Endothelial cell of umbilical vein (primary cell): ENCODE measurements around the gene SCN9A. TPM values are rescaled to one million over a fixed set of nuclear protein-coding genes. Genes with fewer than 3 reads are reported as not detected.

Experiments used
- BruUV-seq: library from RNA; stranded (reverse); fragments of 400-500 nt; replicated peaks from 2 replicates; lab custom pipeline; 2021; lab: Mats Ljungman, UMichigan
- CTCF ChIA-PET: fragments of 300-600, 350-600 bp; sonication (Branson Sonifier 250); formaldehyde crosslinking; loops from one replicate; lab custom pipeline; 2021; ENCODE audit warnings: antibody characterized with exemption, inconsistent platforms; lab: Charles Lee
- POLR2A ChIA-PET: fragments of 300-600, 350-600 bp; sonication (Branson Sonifier 250); formaldehyde crosslinking; loops from one replicate; lab custom pipeline; 2021; ENCODE audit warnings: antibody characterized with exemption, inconsistent platforms; lab: Charles Lee
- DNase-seq: peaks from one replicate; pipeline ENCODE4 v3.0.0-alpha.2; 2011; ENCODE audit warnings: low read depth, low spot score
- FAIRE-seq: peaks from 2 replicates; lab custom pipeline; 2011; peaks lifted over from hg19 to GRCh38; lab: Jason Lieb, UNC
- H2AFZ ChIP-seq: 2 replicates; pipeline ENCODE4 v1.6.0; 2012; ENCODE audit warnings: low read depth, low read length, control low read depth, inconsistent platforms
- H3K27ac ChIP-seq: 2 replicates; pipeline ENCODE4 v1.5.1; 2011; ENCODE audit warnings: low read depth, mild to moderate bottlenecking, control low read depth, low read length, moderate library complexity; ENCODE audit not compliant: insufficient read depth
- H3K27me3 ChIP-seq, 2 experiments: 2 replicates each; pipeline versions ENCODE4 v1.6.0 to v1.6.1; 2011; ENCODE audit warnings: low read length in 2 of 2, mixed read lengths in 1 of 2; ENCODE audit not compliant: control insufficient read depth in 2 of 2, insufficient read depth in 2 of 2
- H3K36me3 ChIP-seq, 2 experiments: 2 replicates in 1 of 2; 3 replicates in 1 of 2; pipeline ENCODE4 v1.5.1; 2011; ENCODE audit warnings: low read length in 2 of 2, mild to moderate bottlenecking in 1 of 2, moderate library complexity in 1 of 2; ENCODE audit not compliant: control insufficient read depth in 2 of 2, insufficient read depth in 2 of 2; ENCODE audit errors: extremely low read depth in 1 of 2
- H3K4me1 ChIP-seq: 3 replicates; pipeline ENCODE4 v1.5.1; 2011; ENCODE audit warnings: mild to moderate bottlenecking, low read length; ENCODE audit not compliant: control insufficient read depth, insufficient read depth; ENCODE audit errors: extremely low read depth
- H3K4me2 ChIP-seq: 2 replicates; pipeline ENCODE4 v1.6.1; 2011; ENCODE audit warnings: low read length, control low read depth, mixed read lengths; ENCODE audit not compliant: insufficient read depth
- H3K4me3 ChIP-seq, 3 experiments: fragments of 200-600 bp in 1 of 3; sonication (generic), shearing (Covaris generic) in 1 of 3; replicated peaks in 1 of 3; 2 replicates each; pipeline ENCODE4 v1.5.1; 2011 to 2016; ENCODE audit warnings: control low read depth in 3 of 3, low read length in 3 of 3, mild to moderate bottlenecking in 2 of 3, inconsistent platforms in 1 of 3, low read depth in 1 of 3, moderate library complexity in 1 of 3; ENCODE audit not compliant: insufficient read depth in 1 of 3
- H3K79me2 ChIP-seq: 2 replicates; pipeline ENCODE4 v1.6.0; 2012; ENCODE audit warnings: low read length, inconsistent platforms; ENCODE audit not compliant: control insufficient read depth, insufficient read depth
- H3K9ac ChIP-seq: replicated peaks from 2 replicates; pipeline ENCODE3; 2011; ENCODE audit warnings: low read length, control low read depth; ENCODE audit not compliant: insufficient read depth; ENCODE audit errors: extremely low read depth
- H3K9me1 ChIP-seq: replicated peaks from 3 replicates; pipeline ENCODE4 v1.6.0; 2011; ENCODE audit warnings: mild to moderate bottlenecking, low read length; ENCODE audit not compliant: control insufficient read depth, insufficient read depth; ENCODE audit errors: extremely low read depth
- H3K9me3 ChIP-seq: replicated peaks from 2 replicates; pipeline ENCODE4 v1.5.1; 2012; ENCODE audit warnings: low read length, inconsistent platforms; ENCODE audit not compliant: control insufficient read depth, insufficient read depth
- H4K20me1 ChIP-seq: replicated peaks from 2 replicates; pipeline ENCODE3; 2011; ENCODE audit warnings: mild to moderate bottlenecking, low read length; ENCODE audit not compliant: control insufficient read depth, insufficient read depth; ENCODE audit errors: extremely low read depth
- EZH2 ChIP-seq: IDR thresholded peaks from 2 replicates; pipeline ENCODE4 v1.6.1; 2012; ENCODE audit warnings: borderline replicate concordance, low read depth, mild to moderate bottlenecking, moderate library complexity, low read length, inconsistent platforms; ENCODE audit not compliant: severe bottlenecking
- FOS ChIP-seq: IDR thresholded peaks from 2 replicates; pipeline ENCODE4 v1.6.1; 2011; ENCODE audit warnings: mild to moderate bottlenecking, low read length, moderate library complexity, borderline replicate concordance; ENCODE audit not compliant: insufficient read depth
- GATA2 ChIP-seq: IDR thresholded peaks from 2 replicates; pipeline ENCODE4 v1.7.0; 2011; ENCODE audit warnings: low read depth, mild to moderate bottlenecking, moderate library complexity, mixed read lengths, low read length; ENCODE audit not compliant: insufficient read length, insufficient read depth
- JUN ChIP-seq: IDR thresholded peaks from 2 replicates; pipeline ENCODE4 v1.6.1; 2011; ENCODE audit warnings: borderline replicate concordance, low read depth; ENCODE audit not compliant: insufficient read length, insufficient read depth
- MYC ChIP-seq: IDR thresholded peaks from one replicate; pipeline ENCODE4 v1.6.1; 2011; ENCODE audit warnings: mild to moderate bottlenecking, low read depth, low read length
- POLR2A ChIP-seq: IDR thresholded peaks from 2 replicates; pipeline ENCODE4 v1.6.1; 2012; ENCODE audit warnings: low read depth, mild to moderate bottlenecking, control low read depth, low read length
- POLR2AphosphoS5 ChIP-seq: IDR thresholded peaks from 2 replicates; pipeline ENCODE4 v1.6.1; 2012; ENCODE audit warnings: low read depth, mild to moderate bottlenecking, control low read depth, low read length, moderate library complexity; ENCODE audit not compliant: insufficient read depth
- dilution Hi-C: fragments of 300-500 bp; cut with MboI; formaldehyde crosslinking; loops from one replicate; pipeline ENCODE4 v1.15.0; 2019; ENCODE audit warnings: low sequenced_read_pairs; ENCODE audit not compliant: extremely low pct_ligation_motif_present
- intact Hi-C: fragments of 100-400 bp; cut with micrococcal nuclease; formaldehyde crosslinking; loops from one replicate; pipeline ENCODE4 v1.10.0; 2022
- polyA plus RNA-seq, 4 experiments: library from polyadenylated mRNA; depleted of rRNA in 3 of 4; stranded (reverse) in 3 of 4; unstranded in 1 of 4; fragments of >200 nt; gene quantifications; 2 replicates each; pipeline versions ENCODE4 v1.2.1 to v1.2.3, GENCODE V29; 2011 to 2012; ENCODE audit warnings: missing spikeins in 1 of 4
- total RNA-seq: library from RNA; stranded (reverse); gene quantifications from 2 replicates; pipeline ENCODE4 v1.2.3, GENCODE V29; 2021
- TF ChIP-seq, protein P1 (sequence below), 2 donors: IDR thresholded peaks; 1 replicate in 1 of 2; 2 replicates in 1 of 2; pipeline ENCODE4 v1.5.1; 2011; ENCODE audit warnings: low read length in 2 of 2, mild to moderate bottlenecking in 2 of 2, moderate library complexity in 2 of 2, control low read depth in 1 of 2, inconsistent platforms in 1 of 2, low read depth in 1 of 2; ENCODE audit not compliant: insufficient read depth in 1 of 2; ENCODE audit errors: extremely low read depth in 1 of 2
- TF ChIP-seq, protein P2 (sequence below): IDR thresholded peaks from 2 replicates; pipeline ENCODE4 v1.6.1; 2011; ENCODE audit not compliant: insufficient read depth, insufficient read length

Gene SCN9A
- total and polyA plus RNA-seq, 2 donors (not counting 3 experiments of a cell fraction or from before 2014, with no cell fraction given), result 0.88 to 1.6 TPM

DNA sequence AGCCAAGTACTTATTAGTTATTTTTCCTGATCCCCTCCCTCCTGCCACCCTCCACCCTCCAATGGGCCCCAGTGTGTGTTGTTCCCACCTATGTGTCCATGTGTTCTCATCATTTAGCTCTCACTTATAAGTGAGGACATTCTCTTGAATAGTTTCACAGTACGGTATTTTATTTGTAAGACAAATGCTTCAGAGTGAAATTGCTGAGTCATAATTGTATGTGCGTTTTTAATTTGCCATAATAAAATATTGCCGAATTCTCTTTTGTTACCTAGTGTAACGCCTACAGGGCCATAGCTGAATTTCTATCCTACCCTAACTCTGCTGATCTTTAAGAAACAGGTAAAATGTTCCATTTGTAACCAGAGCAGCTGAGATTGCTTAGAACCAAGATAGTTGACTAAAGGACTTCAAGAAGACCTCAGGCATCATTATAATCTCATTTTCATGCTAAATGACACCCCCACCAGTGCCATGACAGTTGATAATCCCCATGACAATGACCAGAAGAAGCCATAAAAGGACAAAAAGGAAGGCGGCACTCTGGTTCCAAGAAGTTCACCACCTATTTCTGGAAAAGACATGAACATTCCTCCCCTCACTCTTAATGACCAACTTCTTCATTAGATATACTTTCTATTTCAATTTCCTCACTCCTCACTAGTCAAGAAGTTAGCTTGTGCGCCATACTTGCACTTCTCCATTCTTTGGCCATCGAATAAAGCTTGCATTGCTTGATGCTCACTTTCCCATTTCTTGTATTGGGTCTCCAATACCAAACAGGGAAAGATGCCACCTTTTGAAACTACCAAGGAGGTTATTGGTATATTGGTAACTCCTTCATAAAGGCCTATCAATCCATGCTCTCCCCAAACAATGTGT is 18.4 kb downstream of the SCN9A start:
- ChIA-PET CTCF (interaction anchor here (1.8 kb wide), 1 partner anchor 160 kb away, joined by 6 read pairs; no protein-coding TSS in a partner anchor), POLR2A (no interaction called here)
- Histone ChIP-seq H3K36me3 (no peaks in the 10 kb centered on the region), H3K9me3 (no peaks in the 10 kb centered on the region), H2AFZ (no peak overlapping the region), H3K9ac (no peak overlapping the region), H3K4me3 (no peak overlapping the region), H3K4me1 (no peaks in the 10 kb centered on the region), H3K27me3 (no peaks in the 10 kb centered on the region), H3K4me2 (no peak overlapping the region), H3K9me1 (no peaks in the 10 kb centered on the region), H4K20me1 (no peaks in the 10 kb centered on the region), H3K27ac (no peak overlapping the region), H3K79me2 (no peaks in the 10 kb centered on the region)
- DNase-seq, result no peak
- no TSS peak for BruUV-seq
- FAIRE-seq, result no peak
- intact Hi-C loops (no loop called here), dilution Hi-C loops (no loop called here)
- TF ChIP-seq FOS (no peak), GATA2 (no peak), POLR2AphosphoS5 (no peak), EZH2 (no peak), JUN (no peak), POLR2A (no peak), MYC (no peak)
- TF ChIP-seq, protein P1, sequence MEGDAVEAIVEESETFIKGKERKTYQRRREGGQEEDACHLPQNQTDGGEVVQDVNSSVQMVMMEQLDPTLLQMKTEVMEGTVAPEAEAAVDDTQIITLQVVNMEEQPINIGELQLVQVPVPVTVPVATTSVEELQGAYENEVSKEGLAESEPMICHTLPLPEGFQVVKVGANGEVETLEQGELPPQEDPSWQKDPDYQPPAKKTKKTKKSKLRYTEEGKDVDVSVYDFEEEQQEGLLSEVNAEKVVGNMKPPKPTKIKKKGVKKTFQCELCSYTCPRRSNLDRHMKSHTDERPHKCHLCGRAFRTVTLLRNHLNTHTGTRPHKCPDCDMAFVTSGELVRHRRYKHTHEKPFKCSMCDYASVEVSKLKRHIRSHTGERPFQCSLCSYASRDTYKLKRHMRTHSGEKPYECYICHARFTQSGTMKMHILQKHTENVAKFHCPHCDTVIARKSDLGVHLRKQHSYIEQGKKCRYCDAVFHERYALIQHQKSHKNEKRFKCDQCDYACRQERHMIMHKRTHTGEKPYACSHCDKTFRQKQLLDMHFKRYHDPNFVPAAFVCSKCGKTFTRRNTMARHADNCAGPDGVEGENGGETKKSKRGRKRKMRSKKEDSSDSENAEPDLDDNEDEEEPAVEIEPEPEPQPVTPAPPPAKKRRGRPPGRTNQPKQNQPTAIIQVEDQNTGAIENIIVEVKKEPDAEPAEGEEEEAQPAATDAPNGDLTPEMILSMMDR (IDR thresholded peaks at IDR 0.05; ENCODE audit: extremely low read depth in 1 of 2, insufficient read depth in 1 of 2, low read depth in 1 of 2, low read length in 2 of 2), result no peak
- TF ChIP-seq, protein P2, sequence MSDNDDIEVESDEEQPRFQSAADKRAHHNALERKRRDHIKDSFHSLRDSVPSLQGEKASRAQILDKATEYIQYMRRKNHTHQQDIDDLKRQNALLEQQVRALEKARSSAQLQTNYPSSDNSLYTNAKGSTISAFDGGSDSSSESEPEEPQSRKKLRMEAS, result no peak
